ENCODE results near the gene WDR26.

WDR26 gene

DNA sequence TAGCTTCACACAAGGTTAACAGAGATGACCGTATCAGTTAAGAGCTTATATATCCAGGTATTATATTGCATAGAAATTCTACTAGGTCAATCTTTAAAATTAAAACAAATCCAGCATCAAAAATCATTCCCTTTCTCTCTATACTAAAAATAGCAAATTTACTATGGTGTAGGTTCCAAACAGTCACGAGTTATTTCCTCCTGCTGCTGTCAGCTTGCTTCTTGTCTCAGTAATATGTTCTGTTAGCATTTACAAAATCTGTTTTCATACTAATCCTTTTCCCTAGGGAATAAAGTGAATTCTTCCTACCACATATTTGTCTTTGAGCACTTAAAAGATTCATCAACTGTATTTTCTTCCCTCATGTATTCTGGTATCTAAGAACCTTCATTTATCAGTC, 2.5 kb downstream of the WDR26 start:
- H3K27ac ChIP-seq (ENCODE audit: extremely low read depth, low read depth, low read length): 0 out of 2 replicates have a peak overlapping the region, but pooled peaks have one; percentile 54
- CTCF ChIA-PET: interaction anchor here (0.6 to 2.7 kb wide), 10 partner anchors 15 to 490 kb away, joined by 3 to 18 read pairs (median 4); no protein-coding TSS in a partner anchor
- POLR2A ChIA-PET: interaction anchor here (1.2 to 2.2 kb wide), 3 partner anchors 14 to 249 kb away, joined by 4 to 6 read pairs (median 4); partner anchors contain the start of gene DEGS1

DNA sequence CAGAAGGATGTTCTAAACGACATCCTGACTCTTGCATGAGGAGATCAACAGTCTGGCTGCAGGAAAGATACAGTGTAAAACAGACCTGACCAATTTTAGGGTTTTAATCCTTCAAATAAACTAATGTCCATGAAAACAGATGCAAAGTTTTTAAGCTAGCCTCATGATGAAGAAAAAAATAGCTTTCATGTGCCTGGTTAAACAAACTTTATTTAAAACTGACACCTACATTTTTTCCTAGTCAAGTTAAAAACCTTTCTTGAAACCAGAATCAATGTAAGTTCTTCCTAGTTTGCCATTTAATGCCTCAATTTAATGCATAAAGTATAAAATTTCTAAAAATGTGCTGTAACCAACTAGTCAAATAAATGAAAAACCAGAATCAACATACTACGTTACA, 2.9 kb downstream of the WDR26 start:
- peak overlapping the region; percentile 96 for H3K4me3 ChIP-seq (ENCODE audit: low read depth, low read length)
- no peaks in the 10 kb centered on the region for H3K9me3 ChIP-seq (ENCODE audit: control insufficient read depth, insufficient read depth, low read depth, low read length)
- ChIA-PET POLR2A (interaction anchor here (1.2 to 2.2 kb wide), 3 partner anchors 14 to 249 kb away, joined by 4 to 6 read pairs (median 4); partner anchors contain the start of gene DEGS1), CTCF (interaction anchor here (1.0 to 2.7 kb wide), 7 partner anchors 14 to 491 kb away, joined by 3 to 18 read pairs (median 5); no protein-coding TSS in a partner anchor)
- no peak overlapping the region for H3K27ac ChIP-seq (ENCODE audit: extremely low read depth, low read depth, low read length)
- no peak for TF ChIP-seq ZNF19 (tag by site-specific recombination; IDR thresholded peaks at IDR 0.05; ENCODE audit: low read depth)
- peak; percentile 48; the same call in 1 of the 2 replicates for TF ChIP-seq PRDM6 (tag by site-specific recombination; IDR thresholded peaks at IDR 0.05)
- H3K4me1 ChIP-seq (ENCODE audit: control insufficient read depth, insufficient read depth, low read length): peaks cover 38% of the 10 kb centered on the region
- peaks cover 38 to 51% of the 10 kb centered on the region in 2 experiments for H3K36me3 ChIP-seq (ENCODE audit: control insufficient read depth in 2 of 2, insufficient read depth in 1 of 2, low read length in 2 of 2)

More for the DNA sequence above, 2.5 kb downstream of the WDR26 start:
- TF ChIP-seq ZNF335 (tag by site-specific recombination; conservative IDR thresholded peaks at IDR 0.05) (no peak), ZNF138 (tag by site-specific recombination; IDR thresholded peaks at IDR 0.05; ENCODE audit: borderline replicate concordance) (no peak), PRDM6 (tag by site-specific recombination; IDR thresholded peaks at IDR 0.05) (peak; percentile 73), KLF10 (tag by site-specific recombination; IDR thresholded peaks at IDR 0.05) (no peak), ZFP37 (tag by site-specific recombination; IDR thresholded peaks at IDR 0.05) (no peak), ZNF660 (tag by site-specific recombination; IDR thresholded peaks at IDR 0.05) (0 out of 2 replicates have a peak, but pooled peaks have one; percentile 18)
- Histone ChIP-seq H3K4me1 (ENCODE audit: control insufficient read depth, insufficient read depth, low read length) (peaks cover 38% of the 10 kb centered on the region), H3K36me3 (ENCODE audit: control insufficient read depth in 2 of 2, insufficient read depth in 1 of 2, low read length in 2 of 2) (peaks cover 34 to 50% of the 10 kb centered on the region in 2 experiments), H3K4me3 (ENCODE audit: low read depth, low read length) (peak overlapping the region; percentile 96), H3K9me3 (ENCODE audit: control insufficient read depth, insufficient read depth, low read depth, low read length) (no peaks in the 10 kb centered on the region)

- TF ChIP-seq, protein P1, sequence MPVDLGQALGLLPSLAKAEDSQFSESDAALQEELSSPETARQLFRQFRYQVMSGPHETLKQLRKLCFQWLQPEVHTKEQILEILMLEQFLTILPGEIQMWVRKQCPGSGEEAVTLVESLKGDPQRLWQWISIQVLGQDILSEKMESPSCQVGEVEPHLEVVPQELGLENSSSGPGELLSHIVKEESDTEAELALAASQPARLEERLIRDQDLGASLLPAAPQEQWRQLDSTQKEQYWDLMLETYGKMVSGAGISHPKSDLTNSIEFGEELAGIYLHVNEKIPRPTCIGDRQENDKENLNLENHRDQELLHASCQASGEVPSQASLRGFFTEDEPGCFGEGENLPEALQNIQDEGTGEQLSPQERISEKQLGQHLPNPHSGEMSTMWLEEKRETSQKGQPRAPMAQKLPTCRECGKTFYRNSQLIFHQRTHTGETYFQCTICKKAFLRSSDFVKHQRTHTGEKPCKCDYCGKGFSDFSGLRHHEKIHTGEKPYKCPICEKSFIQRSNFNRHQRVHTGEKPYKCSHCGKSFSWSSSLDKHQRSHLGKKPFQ (tag by site-specific recombination; IDR thresholded peaks at IDR 0.05): peak; percentile 77
- TF ChIP-seq, protein P2, sequence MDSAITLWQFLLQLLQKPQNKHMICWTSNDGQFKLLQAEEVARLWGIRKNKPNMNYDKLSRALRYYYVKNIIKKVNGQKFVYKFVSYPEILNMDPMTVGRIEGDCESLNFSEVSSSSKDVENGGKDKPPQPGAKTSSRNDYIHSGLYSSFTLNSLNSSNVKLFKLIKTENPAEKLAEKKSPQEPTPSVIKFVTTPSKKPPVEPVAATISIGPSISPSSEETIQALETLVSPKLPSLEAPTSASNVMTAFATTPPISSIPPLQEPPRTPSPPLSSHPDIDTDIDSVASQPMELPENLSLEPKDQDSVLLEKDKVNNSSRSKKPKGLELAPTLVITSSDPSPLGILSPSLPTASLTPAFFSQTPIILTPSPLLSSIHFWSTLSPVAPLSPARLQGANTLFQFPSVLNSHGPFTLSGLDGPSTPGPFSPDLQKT (IDR thresholded peaks at IDR 0.05; ENCODE audit: borderline replicate concordance, low read depth, low read length): no peak
- TF ChIP-seq KLF16 (tag by site-specific recombination; IDR thresholded peaks at IDR 0.05): no peak
- peak; percentile 73 for TF ChIP-seq PRDM6 (tag by site-specific recombination; IDR thresholded peaks at IDR 0.05)
- TF ChIP-seq ZNF362 (tag by site-specific recombination; IDR thresholded peaks at IDR 0.05): peak; percentile 89
- TF ChIP-seq ZNF660 (tag by site-specific recombination; IDR thresholded peaks at IDR 0.05): 0 out of 2 replicates have a peak, but pooled peaks have one; percentile 17
- Histone ChIP-seq H3K36me3 (ENCODE audit: control insufficient read depth in 2 of 2, insufficient read depth in 1 of 2, low read length in 2 of 2) (peaks cover 49 to 55% of the 10 kb centered on the region in 2 experiments), H3K4me3 (ENCODE audit: low read depth, low read length) (no peak overlapping the region), H3K9me3 (ENCODE audit: control insufficient read depth, insufficient read depth, low read depth, low read length) (no peaks in the 10 kb centered on the region), H3K27ac (ENCODE audit: extremely low read depth, low read depth, low read length) (no peak overlapping the region), H3K4me1 (ENCODE audit: control insufficient read depth, insufficient read depth, low read length) (peaks cover 34% of the 10 kb centered on the region)
- ChIA-PET CTCF (interaction anchor here (0.7 to 2.7 kb wide), 4 partner anchors 9 to 421 kb away, joined by 3 to 18 read pairs (median 4); no protein-coding TSS in a partner anchor), POLR2A (interaction anchor here (1.4 kb wide), 1 partner anchor 19 kb away, joined by 5 read pairs; no protein-coding TSS in a partner anchor)
Observed at GRCh38 chr1:224430511-224431113, 4.0 kb downstream of the WDR26 start.

Data from HEK293 (cell line).